Common myeloid progenitor, CD34-positive (primary cell): Measurements from ENCODE around the gene IBTK.
"Not testable (repeated sequence)": the region's sequence is repeated elsewhere in the genome, so short reads cannot be mapped to it uniquely, and the experiment has no call there.

Experiments
- CTCF ChIA-PET: fragments of 350-600 bp; sonication (Branson Sonifier 250); formaldehyde crosslinking; loops from one replicate; lab custom pipeline; 2021; ENCODE audit warnings: antibody characterized with exemption; lab: Charles Lee
- POLR2A ChIA-PET: fragments of 350-600 bp; sonication (Branson Sonifier 250); formaldehyde crosslinking; loops from one replicate; lab custom pipeline; 2021; ENCODE audit warnings: antibody characterized with exemption; lab: Charles Lee
- DNase-seq, 3 donors: peaks; one replicate each; pipeline versions ENCODE4 v3.0.0 to v3.0.0-alpha.2; 2013
- H3K27ac ChIP-seq, 2 experiments: 1 replicate in 1 of 2; 2 replicates in 1 of 2; pipeline ENCODE4 v1.7.0; 2013; ENCODE audit warnings: inconsistent platforms in 2 of 2, low read length in 2 of 2, mild to moderate bottlenecking in 2 of 2, low read depth in 1 of 2, moderate library complexity in 1 of 2; ENCODE audit not compliant: severe bottlenecking in 2 of 2, insufficient read depth in 1 of 2, poor library complexity in 1 of 2
- H3K27me3 ChIP-seq, 5 experiments: replicated peaks in 2 of 5; 1 replicate in 3 of 5; 2 replicates in 2 of 5; pipeline versions ENCODE4 v1.6.1 to v1.7.0; 2013; ENCODE audit warnings: low read length in 4 of 5, mild to moderate bottlenecking in 2 of 5, moderate library complexity in 2 of 5, inconsistent platforms in 1 of 5; ENCODE audit not compliant: insufficient read depth in 5 of 5, control insufficient read depth in 4 of 5
- H3K36me3 ChIP-seq, 4 experiments: 1 replicate in 2 of 4; 2 replicates in 2 of 4; pipeline versions ENCODE4 v1.6.1 to v1.7.0; 2013; ENCODE audit warnings: low read length in 3 of 4, control low read depth in 1 of 4, mild to moderate bottlenecking in 1 of 4; ENCODE audit not compliant: control insufficient read depth in 4 of 4, insufficient read depth in 4 of 4
- H3K4me1 ChIP-seq, 4 experiments: 1 replicate in 3 of 4; 2 replicates in 1 of 4; pipeline versions ENCODE4 v1.6.1 to v1.7.1; 2013; ENCODE audit warnings: low read length in 3 of 4, mild to moderate bottlenecking in 3 of 4, control low read depth in 1 of 4, inconsistent platforms in 1 of 4, moderate library complexity in 1 of 4; ENCODE audit not compliant: control insufficient read depth in 4 of 4, insufficient read depth in 4 of 4; ENCODE audit errors: control extremely low read depth in 1 of 4
- H3K4me3 ChIP-seq, 7 experiments: 1 replicate in 4 of 7; 2 replicates in 3 of 7; pipeline versions ENCODE4 v1.5.1 to v1.7.0; 2013; ENCODE audit warnings: mild to moderate bottlenecking in 7 of 7, low read length in 6 of 7, moderate library complexity in 6 of 7, inconsistent platforms in 2 of 7, low read depth in 2 of 7, control low read depth in 1 of 7; ENCODE audit not compliant: insufficient read depth in 4 of 7, control insufficient read depth in 1 of 7; ENCODE audit errors: extremely low read depth in 1 of 7
- H3K9me3 ChIP-seq, 5 experiments: 1 replicate in 4 of 5; 2 replicates in 1 of 5; pipeline versions ENCODE4 v1.6.1 to v1.7.1; 2013; ENCODE audit warnings: low read length in 4 of 5, mild to moderate bottlenecking in 2 of 5, inconsistent platforms in 1 of 5, low read depth in 1 of 5, moderate library complexity in 1 of 5; ENCODE audit not compliant: control insufficient read depth in 4 of 5, insufficient read depth in 2 of 5; ENCODE audit errors: control extremely low read depth in 1 of 5
- WGBS: methylation state at CpG from one replicate; pipeline ENCODE4 v1.1.5; 2013; ENCODE audit not compliant: insufficient coverage; 5-methylcytosine and 5-hydroxymethylcytosine counted together

IBTK gene

GRCh38 chr6:82144007-82144851 is 103.3 kb downstream of the IBTK start:
- ChIA-PET POLR2A (no interaction called here), CTCF (no interaction called here)
- Histone ChIP-seq H3K4me3 (no peak overlapping the region), H3K27me3 (no peaks in the 10 kb centered on the region), H3K9me3 (no peaks in the 10 kb centered on the region), H3K4me1 (no peaks in the 10 kb centered on the region), H3K27ac (no peak overlapping the region), H3K36me3 (no peaks in the 10 kb centered on the region)
- WGBS: 88% methylated on average over 3 of the region's 8 CpGs
- DNase-seq: no peak

GRCh38 chr6:82143041-82143481 is 104.5 kb downstream of the IBTK start:
- no peaks in the 10 kb centered on the region for H3K9me3 ChIP-seq
- CTCF ChIA-PET: no interaction called here
- POLR2A ChIA-PET: no interaction called here
- no peak overlapping the region for H3K27ac ChIP-seq
- no peaks in the 10 kb centered on the region for H3K27me3 ChIP-seq
- H3K4me1 ChIP-seq: no peaks in the 10 kb centered on the region
- no peak overlapping the region for H3K4me3 ChIP-seq
- H3K36me3 ChIP-seq: no peaks in the 10 kb centered on the region
- WGBS: 96% methylated on average over 9 of the region's 10 CpGs
- DNase-seq: no peak

- Histone ChIP-seq H3K4me1 (no peaks in the 10 kb centered on the region), H3K36me3 (no peaks in the 10 kb centered on the region), H3K27ac (no peak overlapping the region), H3K4me3 (no peak overlapping the region), H3K9me3 (no peaks in the 10 kb centered on the region), H3K27me3 (no peaks in the 10 kb centered on the region)
- CTCF ChIA-PET: no interaction called here
- no peak for DNase-seq
- 100% methylated on average over 2 of the region's 4 CpGs for WGBS
- POLR2A ChIA-PET: no interaction called here
These were observed 105.0 kb downstream of the IBTK start for GRCh38 chr6:82142524-82142923.

- Histone ChIP-seq H3K27ac (no peak overlapping the region), H3K36me3 (no peaks in the 10 kb centered on the region), H3K4me1 (no peaks in the 10 kb centered on the region), H3K4me3 (no peak overlapping the region), H3K27me3 (no peaks in the 10 kb centered on the region), H3K9me3 (no peaks in the 10 kb centered on the region)
- CTCF ChIA-PET: no interaction called here
- WGBS: 94% methylated on average over 7 of the region's 8 CpGs
- POLR2A ChIA-PET: no interaction called here
- no peak for DNase-seq
These were observed 109.3 kb downstream of the IBTK start for GRCh38 chr6:82138075-82138791.

- no peak overlapping the region for H3K4me3 ChIP-seq
- H3K27me3 ChIP-seq: no peaks in the 10 kb centered on the region
- no peaks in the 10 kb centered on the region for H3K4me1 ChIP-seq
- no peaks in the 10 kb centered on the region for H3K36me3 ChIP-seq
- ChIA-PET POLR2A (no interaction called here), CTCF (interaction anchor here (0.8 kb wide), 1 partner anchor 15 kb away, joined by 3 read pairs; no protein-coding TSS in a partner anchor)
- H3K27ac ChIP-seq: no peak overlapping the region
- 100% methylated on average over 1 of the region's 2 CpGs for WGBS
- no peak for DNase-seq
- no peaks in the 10 kb centered on the region for H3K9me3 ChIP-seq
These were observed 116.1 kb downstream of the IBTK start for GRCh38 chr6:82131441-82131840.

- H3K4me3 ChIP-seq: no peak overlapping the region
- no peak overlapping the region for H3K27ac ChIP-seq
- 88% methylated on average over 1 of the region's 3 CpGs for WGBS
- no peaks in the 10 kb centered on the region for H3K36me3 ChIP-seq
- H3K27me3 ChIP-seq: no peaks in the 10 kb centered on the region
- H3K4me1 ChIP-seq: no peaks in the 10 kb centered on the region
- no peaks in the 10 kb centered on the region for H3K9me3 ChIP-seq
- ChIA-PET CTCF (no interaction called here), POLR2A (no interaction called here)
- DNase-seq: no peak
These were observed 117.7 kb downstream of the IBTK start for GRCh38 chr6:82129797-82130196.

GRCh38 chr6:82128973-82129372 is 118.6 kb downstream of the IBTK start:
- WGBS: 100% methylated on average over 1 of the region's 9 CpGs
- DNase-seq, H3K4me3 ChIP-seq, POLR2A ChIA-PET, CTCF ChIA-PET, H3K36me3 ChIP-seq, H3K4me1 ChIP-seq, H3K27ac ChIP-seq, H3K27me3 ChIP-seq, H3K9me3 ChIP-seq: not testable (repeated sequence)
